Caco-2 (cell line): ENCODE data around the gene MYF5. TPM values are rescaled to one million over a fixed set of nuclear protein-coding genes. Genes with fewer than 3 reads are reported as not detected.

Experiments
- BruUV-seq: library from RNA; stranded (reverse); fragments of 400-500 nt; replicated peaks from 2 replicates; lab custom pipeline; 2021; lab: Mats Ljungman, UMichigan
- CTCF ChIA-PET: fragments of 300-600 bp; sonication (Branson Sonifier 250); formaldehyde crosslinking; loops from one replicate; lab custom pipeline; 2022; ENCODE audit warnings: antibody characterized with exemption; lab: Charles Lee
- POLR2A ChIA-PET: fragments of 300-600 bp; sonication (Branson Sonifier 250); formaldehyde crosslinking; loops from one replicate; lab custom pipeline; 2022; ENCODE audit warnings: antibody characterized with exemption; lab: Charles Lee
- DNase-seq, 2 experiments: peaks; one replicate each; pipeline versions ENCODE4 v3.0.0 to v3.0.0-alpha.2; 2020 to 2022
- H3K27me3 ChIP-seq: replicated peaks from 2 replicates; pipeline ENCODE4 v1.6.0; 2011; ENCODE audit warnings: low read length; ENCODE audit not compliant: control insufficient read depth, insufficient read depth
- H3K36me3 ChIP-seq: 2 replicates; pipeline ENCODE4 v1.5.1; 2011; ENCODE audit warnings: low read length; ENCODE audit not compliant: control insufficient read depth, insufficient read depth
- H3K4me1 ChIP-seq: fragments of 250-450 bp; sonication (Bioruptor Pico); 2 replicates; pipeline ENCODE4 v1.5.1; 2020; ENCODE audit warnings: mild to moderate bottlenecking
- H3K4me3 ChIP-seq: 2 replicates; pipeline ENCODE4 v1.5.1; 2011; ENCODE audit warnings: low read depth, mild to moderate bottlenecking, control low read depth, low read length
- H3K9me3 ChIP-seq: fragments of 250-450 bp; sonication (Bioruptor Pico); 2 replicates; pipeline ENCODE4 v1.5.1; 2020; ENCODE audit warnings: mild to moderate bottlenecking, moderate library complexity
- H3K27ac Mint-ChIP-seq: one replicate; pipeline ENCODE4 v1.8.0; 2022; ENCODE audit warnings: mixed read lengths; ENCODE audit not compliant: unreplicated experiment
- H3K27me3 Mint-ChIP-seq: one replicate; pipeline ENCODE4 v1.8.0; 2022; ENCODE audit warnings: mixed read lengths; ENCODE audit not compliant: insufficient read depth, unreplicated experiment
- H3K36me3 Mint-ChIP-seq: one replicate; pipeline ENCODE4 v1.8.0; 2022; ENCODE audit warnings: mild to moderate bottlenecking, mixed read lengths; ENCODE audit not compliant: insufficient read depth, unreplicated experiment
- H3K4me1 Mint-ChIP-seq: one replicate; pipeline ENCODE4 v1.8.0; 2022; ENCODE audit warnings: low read depth, mixed read lengths; ENCODE audit not compliant: unreplicated experiment
- H3K4me3 Mint-ChIP-seq: one replicate; pipeline ENCODE4 v1.8.0; 2022; ENCODE audit warnings: mild to moderate bottlenecking, moderate library complexity, mixed read lengths; ENCODE audit not compliant: unreplicated experiment
- H3K9me3 Mint-ChIP-seq: one replicate; pipeline ENCODE4 v1.8.0; 2022; ENCODE audit warnings: mixed read lengths; ENCODE audit not compliant: unreplicated experiment
- CTCF ChIP-seq, 2 experiments: fragments of 200-600 bp in 1 of 2; IDR thresholded peaks; 1 replicate in 1 of 2; 2 replicates in 1 of 2; pipeline versions ENCODE4 v1.5.1 to v1.8.0; 2011 to 2022; ENCODE audit warnings: antibody characterized with exemption in 1 of 2, control low read depth in 1 of 2, inconsistent platforms in 1 of 2, low read depth in 1 of 2, low read length in 1 of 2, mild to moderate bottlenecking in 1 of 2, moderate library complexity in 1 of 2; ENCODE audit not compliant: insufficient read depth in 1 of 2, severe bottlenecking in 1 of 2, unreplicated experiment in 1 of 2
- intact Hi-C: fragments of 100-400 bp; cut with micrococcal nuclease; formaldehyde crosslinking; loops from one replicate; pipeline ENCODE4 v1.10.0; 2022; ENCODE audit not compliant: unreplicated experiment
- total RNA-seq: library from RNA; stranded (reverse); gene quantifications from 2 replicates; pipeline ENCODE4 v1.2.3, GENCODE V29; 2022

Gene MYF5
- total RNA-seq, 1 experiment from 2014 or later: not detected

- no peaks in the 10 kb centered on the region for H3K9me3 ChIP-seq
- intact Hi-C loops: no loop called here
- no peaks in the 10 kb centered on the region for H3K36me3 ChIP-seq
- H3K27me3 ChIP-seq: no peaks in the 10 kb centered on the region
- H3K27me3 Mint-ChIP-seq: no peaks in the 10 kb centered on the region
- no TSS peak for BruUV-seq
- ChIA-PET CTCF (no interaction called here), POLR2A (interaction anchor here (0.6 kb wide), 1 partner anchor 199 kb away, joined by 3 read pairs; no protein-coding TSS in a partner anchor)
- H3K4me3 Mint-ChIP-seq: no peak overlapping the region
- H3K4me3 ChIP-seq: no peak overlapping the region
- no peak for DNase-seq
- H3K9me3 Mint-ChIP-seq: no peaks in the 10 kb centered on the region
- H3K27ac Mint-ChIP-seq: no peak overlapping the region
- no peaks in the 10 kb centered on the region for H3K36me3 Mint-ChIP-seq
- H3K4me1 ChIP-seq: no peaks in the 10 kb centered on the region
- peaks cover 2% of the 10 kb centered on the region for H3K4me1 Mint-ChIP-seq
- no peak for TF ChIP-seq CTCF (IDR thresholded peaks at IDR 0.05; ENCODE audit: insufficient read depth in 1 of 2, low read depth in 1 of 2, low read length in 1 of 2, severe bottlenecking in 1 of 2, unreplicated experiment in 1 of 2)
These were observed 8.3 kb upstream of the MYF5 start for GRCh38 chr12:80708259-80708974.

- H3K4me3 Mint-ChIP-seq: no peak overlapping the region
- CTCF ChIA-PET: no interaction called here
- no peak for TF ChIP-seq CTCF (IDR thresholded peaks at IDR 0.05; ENCODE audit: insufficient read depth in 1 of 2, low read depth in 1 of 2, low read length in 1 of 2, severe bottlenecking in 1 of 2, unreplicated experiment in 1 of 2)
These were observed 7.8 kb upstream of the MYF5 start for GRCh38 chr12:80708975-80709328.

GRCh38 chr12:80709811-80710726, 6.6 kb upstream of the MYF5 start:
- Histone ChIP-seq H3K36me3 (no peaks in the 10 kb centered on the region), H3K27me3 (no peaks in the 10 kb centered on the region), H3K4me3 (no peak overlapping the region), H3K9me3 (no peaks in the 10 kb centered on the region), H3K4me1 (no peaks in the 10 kb centered on the region)
- POLR2A ChIA-PET: no interaction called here
- BruUV-seq: no TSS peak
- intact Hi-C loops: no loop called here
- TF ChIP-seq CTCF (IDR thresholded peaks at IDR 0.05; ENCODE audit: insufficient read depth in 1 of 2, low read depth in 1 of 2, low read length in 1 of 2, severe bottlenecking in 1 of 2, unreplicated experiment in 1 of 2): peak; percentile 20 to 41
- Mint-ChIP-seq H3K9me3 (no peaks in the 10 kb centered on the region), H3K27me3 (peaks cover 3% of the 10 kb centered on the region), H3K4me3 (no peak overlapping the region), H3K4me1 (no peaks in the 10 kb centered on the region), H3K27ac (no peak overlapping the region), H3K36me3 (no peaks in the 10 kb centered on the region)
- DNase-seq: peak in 1 of 2 experiments; percentile 24
- CTCF ChIA-PET: no interaction called here

More at GRCh38 chr12:80708975-80709328, 7.8 kb upstream of the MYF5 start:
- Histone ChIP-seq H3K9me3 (no peaks in the 10 kb centered on the region), H3K27me3 (no peaks in the 10 kb centered on the region), H3K4me1 (no peaks in the 10 kb centered on the region), H3K36me3 (no peaks in the 10 kb centered on the region), H3K4me3 (no peak overlapping the region)
- intact Hi-C loops: no loop called here
- Mint-ChIP-seq H3K27me3 (peaks cover 1% of the 10 kb centered on the region), H3K9me3 (no peaks in the 10 kb centered on the region), H3K4me1 (no peaks in the 10 kb centered on the region), H3K36me3 (no peaks in the 10 kb centered on the region), H3K27ac (no peak overlapping the region)
- no peak for DNase-seq
- POLR2A ChIA-PET: no interaction called here
- no TSS peak for BruUV-seq
